Stimulated activated CD8-positive, alpha-beta memory T cell treated with anti-CD3 and anti-CD28 coated beads, Interleukin-12 subunit alpha, Interleukin-12 subunit beta, amount 100 ng/mL, for 24 hours (primary cell): Measurements from ENCODE around the gene CASK.
"Not testable (repeated sequence)": the region's sequence is repeated elsewhere in the genome, so short reads cannot be mapped to it uniquely, and the experiment has no call there.

ENCODE experiments used
- DNase-seq: peaks from one replicate; pipeline ENCODE4 v3.0.0-alpha.2; 2020; ENCODE audit errors: extremely low read depth

The CASK gene

DNA sequence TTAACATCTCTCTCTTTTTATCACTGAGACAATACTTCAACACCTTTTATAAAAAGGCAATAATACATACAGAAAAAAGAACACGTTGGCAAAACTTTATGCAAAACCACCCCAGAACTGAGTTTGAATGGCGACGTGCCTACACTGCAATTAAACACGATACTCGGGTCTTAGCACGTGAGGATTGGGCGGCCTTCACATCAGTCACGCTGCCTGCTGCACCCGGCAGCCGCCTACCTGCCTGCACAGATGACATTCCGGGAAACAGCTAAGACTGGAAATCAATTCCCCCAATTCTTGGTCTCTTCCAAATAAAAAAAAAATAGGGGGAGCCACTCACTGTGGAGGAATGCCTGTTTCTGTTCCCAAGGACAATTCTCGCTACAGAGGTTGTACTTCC lies 408.0 kb downstream of the CASK start:
- no peak for DNase-seq

DNA sequence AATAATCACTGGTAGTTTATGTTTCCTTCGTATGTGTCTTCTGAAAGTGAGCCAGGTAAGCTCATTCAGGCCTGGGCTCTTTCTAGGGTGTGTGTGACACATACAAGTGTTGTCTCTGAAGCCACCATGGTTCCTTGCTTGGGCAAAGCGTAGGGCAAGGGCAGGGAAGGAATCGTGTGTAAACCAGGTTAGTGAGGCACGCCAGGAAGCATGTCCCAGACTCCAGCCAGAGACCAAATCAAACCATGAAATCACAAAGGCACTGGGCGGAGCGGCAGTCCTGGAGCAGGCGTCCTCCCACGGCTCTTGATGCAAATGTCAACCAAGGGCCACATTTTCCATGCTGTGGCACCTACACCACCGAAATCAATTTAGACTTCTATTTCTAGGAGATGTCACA lies 409.2 kb downstream of the CASK start:
- DNase-seq, result no peak

DNA sequence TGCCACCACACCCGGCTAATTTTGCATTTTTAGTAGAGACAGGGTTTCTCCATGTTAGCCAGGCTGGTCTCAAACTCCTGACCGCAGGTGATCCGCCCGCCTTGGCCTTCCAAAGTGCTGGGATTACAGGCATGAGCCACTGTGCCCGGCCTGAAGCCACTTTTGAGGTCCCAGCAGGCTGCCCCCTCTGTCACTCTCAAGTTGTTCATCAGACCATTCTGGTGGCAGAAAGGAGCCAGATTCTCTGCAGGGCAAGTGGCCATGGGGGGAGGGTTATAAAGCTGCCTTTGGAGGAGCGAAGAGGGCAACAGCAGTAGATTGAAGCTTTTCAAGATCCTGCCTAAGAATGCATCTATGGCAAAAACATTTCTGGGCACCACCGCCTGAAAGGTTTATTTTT lies 410.5 kb downstream of the CASK start:
- DNase-seq, result not testable (repeated sequence)

DNA sequence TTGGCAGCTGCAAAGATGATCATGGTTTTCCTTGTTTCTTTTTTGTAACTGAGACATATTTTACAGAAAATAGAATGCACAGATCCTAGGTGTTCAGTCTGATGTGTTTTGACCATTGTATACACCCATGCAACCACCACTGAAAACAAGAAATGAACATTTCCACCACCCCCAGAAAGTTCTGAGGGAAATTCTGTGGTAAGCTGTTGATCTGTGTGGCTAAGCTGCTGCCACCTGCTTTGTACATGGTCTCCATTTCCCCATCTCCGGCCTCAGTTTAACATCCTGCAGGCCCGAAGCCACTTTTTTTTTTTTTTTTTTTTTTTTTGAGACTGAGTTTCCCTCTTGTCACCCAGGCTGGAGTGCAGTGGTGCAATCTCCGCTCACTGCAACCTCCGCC lies 411.0 kb downstream of the CASK start:
- no peak for DNase-seq

DNA sequence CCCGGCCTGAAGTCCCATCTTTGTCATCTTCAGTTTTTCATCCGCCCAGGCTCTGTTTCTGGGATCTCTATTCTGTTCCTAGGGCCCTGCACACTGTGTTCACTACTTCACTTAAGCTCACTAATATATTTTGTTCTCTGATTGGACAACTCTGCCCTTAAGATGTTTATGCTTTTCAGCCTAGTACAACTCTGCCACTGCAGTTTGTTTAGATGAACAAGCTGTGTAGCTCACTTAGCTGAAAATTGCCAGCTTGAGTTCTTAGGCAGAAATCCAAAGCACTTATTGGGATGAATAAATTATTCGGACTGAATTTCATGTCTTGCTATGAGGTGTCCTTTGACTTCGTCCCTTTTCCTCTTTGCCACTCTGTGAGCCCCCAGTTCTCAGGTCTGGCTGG lies 415.4 kb downstream of the CASK start:
- DNase-seq, result no peak

DNA sequence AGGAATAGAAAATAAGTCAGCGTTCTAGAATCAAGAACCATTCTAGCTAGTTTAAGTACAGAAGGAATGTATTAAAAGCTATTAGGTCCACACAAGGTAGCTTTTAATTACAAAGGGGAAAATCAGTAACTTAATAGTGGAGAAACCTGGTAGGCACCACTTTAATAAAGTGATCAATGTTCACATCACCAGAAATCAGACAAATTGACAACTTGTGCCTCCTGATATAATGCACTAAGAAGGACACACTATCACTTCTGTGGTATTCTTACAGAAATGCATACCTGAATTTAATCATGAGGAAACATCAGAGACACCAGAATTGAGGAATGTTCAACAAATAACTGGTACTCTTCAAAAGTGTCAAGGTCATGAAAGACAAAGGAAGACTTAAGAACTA lies 421.4 kb downstream of the CASK start:
- DNase-seq, result no peak

DNA sequence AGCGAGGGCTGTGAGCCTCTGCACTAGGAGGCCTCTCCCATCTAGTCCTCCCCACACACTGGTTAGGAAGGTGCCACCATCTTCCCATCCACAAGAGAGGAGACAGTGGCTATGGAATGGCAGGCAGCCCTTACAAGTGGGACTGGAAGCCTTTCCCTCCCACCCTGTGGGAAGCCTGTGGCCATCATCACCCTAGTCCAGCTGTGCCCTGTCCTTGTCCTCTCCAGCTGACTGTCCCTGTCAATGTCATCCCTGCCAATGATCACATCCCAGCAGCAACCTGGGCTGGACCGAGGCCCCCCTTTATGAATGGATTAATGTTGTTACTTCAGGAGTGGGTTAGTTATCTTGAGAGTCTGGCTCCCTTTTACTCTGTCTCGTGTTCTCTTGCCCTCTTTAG lies 423.4 kb downstream of the CASK start:
- DNase-seq, result no peak

DNA sequence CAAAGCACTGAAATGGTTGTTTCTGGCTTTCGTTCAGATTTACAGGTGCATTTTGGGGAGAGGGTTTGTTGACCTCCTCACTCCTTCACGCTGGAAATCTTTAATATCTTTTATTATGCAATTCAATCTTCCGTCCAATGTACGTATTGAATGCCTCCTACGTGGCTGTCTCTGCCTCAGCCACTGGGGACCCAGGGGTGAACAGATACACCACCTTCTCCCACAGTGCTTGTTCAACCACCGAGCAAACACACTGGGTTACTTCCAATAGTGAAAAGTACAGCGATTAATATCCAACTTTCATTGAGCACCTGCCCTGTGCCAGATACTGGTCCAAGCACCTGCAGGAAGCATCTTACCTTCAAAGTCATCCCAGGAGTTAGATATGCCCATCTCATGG lies 424.2 kb downstream of the CASK start:
- no peak for DNase-seq

DNA sequence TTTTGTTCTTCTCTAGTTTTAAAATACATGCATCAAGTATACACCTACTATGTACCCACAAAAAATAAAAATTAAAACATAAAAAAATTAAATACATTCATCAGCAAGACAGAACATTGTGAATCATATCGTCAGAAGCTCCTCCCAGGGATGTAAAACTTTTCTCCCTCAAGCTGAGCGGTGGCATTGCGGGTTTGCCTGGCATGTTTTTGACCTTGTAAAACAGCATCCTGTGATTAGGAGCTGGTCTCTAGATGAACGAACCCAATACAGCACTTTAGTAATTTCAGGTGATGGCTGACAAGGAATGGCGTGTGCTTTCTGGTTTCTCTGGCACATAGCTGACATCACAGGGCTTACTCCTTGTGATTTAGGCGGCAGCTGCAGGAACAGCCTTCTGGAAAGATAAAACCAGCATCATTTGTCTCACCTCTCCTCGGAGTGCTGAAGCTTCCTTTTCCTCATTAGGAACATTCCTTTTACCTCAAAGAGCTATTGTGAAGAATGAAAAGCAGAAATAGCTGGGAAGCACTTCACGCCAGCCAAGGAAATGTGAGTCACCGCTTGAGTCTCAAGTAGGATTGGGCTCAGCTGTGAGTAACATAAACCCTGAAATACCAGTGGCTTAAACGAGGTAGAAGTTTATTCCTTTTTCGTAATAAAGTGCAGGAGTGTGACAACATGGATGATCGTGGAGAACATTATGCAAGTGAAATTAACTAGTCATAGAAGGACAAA lies 431.9 kb downstream of the CASK start:
- no peak for DNase-seq

DNA sequence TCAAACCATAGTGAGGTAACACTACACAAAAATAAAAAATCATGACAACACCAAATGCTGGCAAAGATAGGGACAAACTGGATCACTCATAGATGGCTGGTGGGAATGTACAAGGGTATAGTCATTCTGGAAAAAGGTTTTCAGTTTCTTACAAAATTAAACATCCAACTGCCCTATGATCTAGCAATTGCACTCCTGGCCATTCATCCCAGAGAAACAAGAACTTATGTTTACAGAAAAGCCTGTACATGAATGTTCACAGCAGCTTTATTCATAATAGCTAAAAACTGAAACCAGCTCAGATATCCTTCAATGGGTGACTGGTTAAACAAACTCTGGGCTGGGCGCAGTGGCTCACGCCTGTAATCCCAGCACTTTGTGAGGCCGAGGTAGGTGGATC lies 432.9 kb downstream of the CASK start:
- DNase-seq, result no peak

DNA sequence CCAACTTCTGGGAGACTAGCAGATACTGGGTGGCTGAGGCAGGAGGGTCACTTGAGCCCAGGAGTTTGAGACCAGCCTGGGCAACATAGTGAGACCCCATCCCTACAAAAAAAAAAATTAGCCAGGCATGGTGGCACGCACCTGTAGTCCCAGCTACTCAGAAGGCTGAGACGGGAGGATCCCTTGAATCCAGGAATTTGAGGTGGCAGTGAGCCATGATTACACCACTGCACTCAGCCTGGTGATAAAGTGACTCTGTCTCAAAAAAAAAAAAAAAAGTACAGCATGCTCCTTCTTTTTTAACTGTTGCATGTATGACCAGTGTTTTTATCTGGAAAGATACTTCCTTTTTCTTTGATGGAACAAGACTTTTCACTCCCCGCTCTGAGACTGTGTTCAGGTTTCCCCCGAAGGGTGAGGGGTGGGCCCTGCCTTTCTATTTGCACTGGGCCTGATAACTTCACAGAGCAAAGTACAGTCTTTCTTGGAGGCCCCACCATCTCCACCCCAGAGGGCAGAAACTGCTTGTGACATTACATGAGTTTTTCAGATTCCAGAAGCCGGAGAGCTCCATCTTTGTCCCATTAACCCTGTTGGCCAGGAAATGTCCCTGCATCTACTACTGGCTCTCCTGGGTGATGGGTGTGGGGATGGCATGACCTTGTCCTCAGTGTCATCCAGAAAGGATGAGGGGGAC lies 441.1 kb downstream of the CASK start:
- no peak for DNase-seq

DNA sequence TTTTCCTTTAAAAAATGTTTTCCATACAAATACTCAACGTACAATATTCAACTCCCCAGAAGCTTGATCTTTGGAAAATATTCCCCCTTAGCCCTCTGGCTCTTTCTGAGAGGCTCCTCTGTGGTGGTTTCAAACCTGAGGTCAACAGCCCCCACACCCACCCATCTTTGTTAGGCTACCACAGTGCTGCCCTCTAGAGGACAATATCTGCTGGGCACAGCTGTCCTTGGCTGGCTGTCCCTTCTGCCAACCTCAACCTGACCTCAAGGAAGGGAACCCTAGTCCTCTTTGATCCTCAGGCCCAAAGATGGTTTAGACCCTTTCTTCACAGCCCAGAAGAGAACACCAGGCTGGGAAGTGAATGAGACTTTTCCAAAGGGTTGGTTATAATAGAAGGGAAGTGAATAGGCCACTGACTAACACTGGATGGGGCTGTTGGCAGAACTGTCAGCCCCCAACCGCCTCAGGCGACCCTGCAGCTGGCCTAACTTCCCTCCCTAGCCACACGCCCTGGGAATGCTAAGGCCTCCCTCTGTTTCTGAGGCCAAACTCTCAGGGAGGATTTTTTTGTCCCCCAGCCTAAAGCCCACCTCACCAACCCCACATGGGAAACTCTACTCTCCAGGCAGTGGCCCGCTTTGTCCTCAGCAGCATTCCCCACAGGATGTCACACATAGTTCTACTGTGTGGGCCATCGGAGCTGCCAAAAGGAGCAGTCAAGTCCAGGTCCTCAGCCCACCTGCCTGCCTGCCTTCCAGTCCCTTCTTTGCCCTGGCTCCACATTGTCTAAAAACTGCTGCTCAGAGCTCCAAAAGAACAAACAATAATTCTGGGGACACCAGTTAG lies 441.9 kb downstream of the CASK start:
- DNase-seq, result no peak

DNA sequence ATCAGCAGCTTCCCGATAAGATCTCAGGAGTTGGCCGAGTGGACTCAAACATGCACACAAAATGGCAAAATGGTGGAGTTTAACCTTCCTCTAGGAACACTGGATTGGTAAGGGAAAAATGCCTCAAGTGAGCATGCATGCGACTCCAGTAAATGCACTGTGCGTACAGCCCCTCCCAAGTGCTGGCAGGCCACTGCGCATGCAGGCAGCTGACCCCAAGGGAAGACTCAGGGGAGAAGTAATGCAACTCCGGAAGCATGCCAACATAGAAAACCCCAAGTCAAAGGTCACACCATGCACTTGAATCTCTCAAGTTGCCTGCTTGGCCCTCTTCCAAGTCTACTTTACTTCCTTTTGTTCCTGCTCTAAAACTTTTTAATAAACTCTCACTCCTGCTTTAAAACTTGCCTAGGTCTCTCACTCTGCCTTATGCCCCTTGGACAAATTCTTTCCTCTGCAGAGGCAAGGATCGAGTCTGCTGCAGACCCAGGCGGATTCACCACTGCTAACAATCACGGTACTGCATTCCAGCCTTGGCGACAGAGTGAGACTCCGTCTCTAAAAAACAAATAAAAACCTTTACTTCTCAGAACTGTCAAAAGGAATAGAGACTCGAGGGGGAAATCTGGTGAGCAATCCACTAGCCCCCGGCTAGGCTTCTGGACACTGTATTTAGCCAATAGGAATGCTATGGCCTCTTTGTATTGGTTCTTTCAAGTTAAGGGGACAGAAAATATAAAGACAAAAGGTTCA lies 442.7 kb downstream of the CASK start:
- DNase-seq, result no peak

DNA sequence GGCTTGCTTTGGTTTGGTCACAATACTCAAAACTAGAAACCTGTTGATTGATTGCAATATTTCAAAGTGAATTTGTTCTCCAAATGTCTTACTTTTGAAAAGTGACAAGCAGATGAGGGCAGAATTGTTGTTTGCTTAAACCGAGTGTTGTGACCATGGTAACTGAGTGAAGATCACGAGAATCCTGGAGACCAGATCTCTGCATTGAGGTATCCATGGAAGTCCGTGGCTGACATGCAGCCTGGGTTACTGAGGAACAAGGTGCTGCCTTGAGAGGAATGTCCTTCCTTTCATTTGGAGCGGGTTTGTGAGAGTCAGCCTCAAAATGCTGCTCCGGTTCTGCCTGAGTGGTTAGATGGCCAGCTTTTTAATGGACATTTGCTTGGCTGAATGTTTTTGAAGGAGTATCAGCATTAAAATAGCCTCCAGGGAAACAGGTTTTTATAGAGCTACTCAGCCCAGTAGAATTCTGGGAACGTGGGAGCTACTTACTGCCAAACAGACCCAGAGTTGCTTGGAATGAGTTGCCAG lies 444.9 kb downstream of the CASK start:
- no peak for DNase-seq

DNA sequence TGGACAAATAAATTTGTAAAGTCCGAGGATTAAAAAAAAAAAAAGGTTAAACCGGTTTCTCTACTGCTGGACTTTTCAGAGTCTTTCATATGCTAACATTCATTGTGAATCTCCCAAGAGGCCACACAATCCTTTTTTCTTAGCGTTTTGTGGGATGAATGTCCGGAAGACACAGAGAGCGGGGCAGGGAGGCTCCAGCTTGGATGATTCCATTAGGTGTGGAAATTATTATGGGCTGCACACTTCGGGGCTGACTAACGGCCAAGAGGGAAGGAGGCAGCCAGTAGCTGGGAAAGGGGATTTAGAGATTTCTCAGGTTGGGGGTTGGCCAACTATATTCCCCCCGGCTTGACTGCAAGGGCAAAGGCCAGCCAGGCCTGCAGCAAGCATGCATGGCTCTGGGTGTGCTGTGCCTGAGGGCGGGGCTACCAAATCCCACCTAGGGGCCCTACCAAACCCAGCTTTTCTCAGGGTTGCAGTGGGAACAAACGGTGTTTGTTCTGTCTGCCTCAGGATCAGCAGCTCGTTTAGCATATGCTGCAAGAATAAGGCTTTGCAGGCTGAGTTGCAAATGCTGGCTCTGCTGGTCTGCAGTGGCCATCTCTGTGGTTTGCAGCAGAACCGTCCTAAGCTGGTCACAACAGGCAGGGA lies 447.6 kb downstream of the CASK start:
- no peak for DNase-seq

DNA sequence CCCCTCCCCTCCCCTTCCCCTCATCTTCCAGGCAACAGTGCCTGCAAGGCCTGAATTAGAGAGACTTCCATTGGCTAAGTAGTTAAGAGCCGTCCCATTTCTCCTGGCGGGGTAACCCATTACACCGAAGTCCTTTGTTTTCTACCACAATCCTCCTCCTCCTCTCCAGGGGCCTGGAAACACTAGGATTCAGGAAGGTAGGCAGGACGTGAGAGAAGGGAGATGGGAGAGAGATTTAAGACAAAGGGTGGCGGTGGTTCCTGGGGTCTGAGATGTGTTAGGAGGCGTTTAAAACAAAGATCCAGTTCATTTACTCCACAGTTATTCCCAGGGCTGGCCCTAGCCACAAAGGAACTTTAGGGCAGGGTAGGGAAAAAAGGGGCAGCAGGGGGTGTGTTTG lies 448.2 kb downstream of the CASK start:
- DNase-seq, result no peak

DNA sequence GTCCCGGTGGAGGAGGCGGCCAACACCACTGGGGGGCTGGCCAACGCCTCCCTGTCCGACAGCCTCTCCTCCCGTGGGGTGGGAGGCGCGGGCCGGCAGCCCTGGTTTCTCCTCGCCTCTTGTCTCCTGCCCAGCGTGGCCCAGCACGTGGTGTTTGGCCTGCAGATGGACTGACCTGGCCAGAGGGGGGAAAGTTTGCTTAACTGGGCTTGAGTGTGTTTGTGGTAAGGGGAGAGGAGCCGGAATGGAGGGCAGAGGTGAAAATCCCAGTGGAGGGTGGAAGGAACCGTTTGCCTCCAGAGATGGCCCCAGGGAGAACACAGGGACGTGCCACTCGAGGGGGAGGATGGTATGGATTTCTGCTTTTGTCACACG lies 448.6 kb downstream of the CASK start:
- no peak for DNase-seq

DNA sequence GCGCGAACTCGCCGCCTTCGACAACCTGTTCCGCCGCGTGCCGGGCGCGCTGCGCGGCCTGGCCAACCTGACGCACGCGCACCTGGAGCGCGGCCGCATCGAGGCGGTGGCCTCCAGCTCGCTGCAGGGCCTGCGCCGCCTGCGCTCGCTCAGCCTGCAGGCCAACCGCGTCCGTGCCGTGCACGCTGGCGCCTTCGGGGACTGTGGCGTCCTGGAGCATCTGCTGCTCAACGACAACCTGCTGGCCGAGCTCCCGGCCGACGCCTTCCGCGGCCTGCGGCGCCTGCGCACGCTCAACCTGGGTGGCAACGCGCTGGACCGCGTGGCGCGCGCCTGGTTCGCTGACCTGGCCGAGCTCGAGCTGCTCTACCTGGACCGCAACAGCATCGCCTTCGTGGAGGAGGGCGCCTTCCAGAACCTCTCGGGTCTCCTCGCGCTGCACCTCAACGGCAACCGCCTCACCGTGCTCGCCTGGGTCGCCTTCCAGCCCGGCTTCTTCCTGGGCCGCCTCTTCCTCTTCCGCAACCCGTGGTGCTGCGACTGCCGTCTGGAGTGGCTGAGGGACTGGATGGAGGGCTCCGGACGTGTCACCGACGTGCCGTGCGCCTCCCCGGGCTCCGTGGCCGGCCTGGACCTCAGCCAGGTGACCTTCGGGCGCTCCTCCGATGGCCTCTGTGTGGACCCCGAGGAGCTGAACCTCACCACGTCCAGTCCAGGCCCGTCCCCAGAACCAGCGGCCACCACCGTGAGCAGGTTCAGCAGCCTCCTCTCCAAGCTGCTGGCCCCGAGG lies 449.2 kb downstream of the CASK start:
- DNase-seq, result no peak

DNA sequence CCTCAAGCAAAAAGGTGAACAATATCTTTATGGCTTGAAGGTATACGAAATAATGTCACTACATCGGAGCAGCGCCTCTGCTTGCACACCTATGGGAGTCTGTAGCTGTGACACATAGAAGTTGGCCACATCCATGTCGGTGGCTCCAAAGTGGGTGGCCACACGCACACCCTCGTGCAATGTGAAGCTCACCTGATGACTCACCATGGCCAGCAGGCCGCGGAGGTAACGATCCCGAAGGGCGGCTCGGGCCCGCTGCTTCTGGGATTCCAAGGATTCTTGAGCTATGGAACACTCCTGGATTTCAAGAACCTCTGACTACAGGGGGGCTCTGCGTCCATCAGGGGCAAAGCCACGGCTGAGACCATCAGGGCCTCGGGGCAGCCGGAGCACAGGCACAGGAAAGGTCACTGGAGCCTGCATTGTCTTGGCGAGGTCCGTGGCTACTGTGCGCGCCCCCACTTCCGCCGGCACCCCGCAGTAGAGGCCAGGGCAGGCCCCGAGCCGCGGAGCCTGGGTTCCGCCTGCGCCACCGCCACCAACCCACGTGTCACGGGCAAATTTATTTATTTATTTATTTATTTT lies 451.0 kb downstream of the CASK start:
- no peak for DNase-seq

DNA sequence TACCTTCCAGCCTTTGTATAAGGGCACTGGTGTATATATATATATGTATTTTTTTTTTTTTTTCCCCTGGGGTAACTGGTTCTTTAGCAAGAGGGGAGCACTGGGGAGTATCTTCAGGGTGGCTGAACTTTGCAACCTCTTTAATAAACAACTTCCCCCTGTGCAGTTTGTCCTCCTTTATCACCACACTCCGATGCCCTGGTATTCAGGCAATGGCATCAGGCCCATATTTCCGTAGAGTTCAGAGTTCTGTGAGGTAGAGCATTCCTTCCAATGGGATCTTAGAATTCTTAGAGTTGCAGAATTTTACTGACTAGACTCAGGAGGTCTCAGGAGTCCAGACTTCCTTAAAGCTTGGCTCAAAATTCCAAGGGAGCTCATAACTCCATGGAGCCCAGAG lies 451.6 kb downstream of the CASK start:
- DNase-seq, result no peak
